ENCODE results near the gene COBLL1. TPM values are rescaled to one million over a fixed set of nuclear protein-coding genes. Genes with fewer than 3 reads are reported as not detected.
"Not testable (repeated sequence)": the region's sequence is repeated elsewhere in the genome, so short reads cannot be mapped to it uniquely, and the experiment has no call there.

The COBLL1 gene
- total RNA-seq, 1 donor from 2014 or later, result 110 TPM

- no peak for TF ChIP-seq CTCF (IDR thresholded peaks at IDR 0.05; ENCODE audit: unreplicated experiment)
- no peak for DNase-seq (ENCODE audit: low spot score in 2 of 2, unreplicated experiment in 2 of 2)
- H3K4me3 Mint-ChIP-seq, result no peak overlapping the region
- no peaks in the 10 kb centered on the region for H3K36me3 Mint-ChIP-seq
- peaks cover 4% of the 10 kb centered on the region for H3K9me3 Mint-ChIP-seq
- no peaks in the 10 kb centered on the region for H3K27me3 Mint-ChIP-seq (ENCODE audit: low read depth)
- no peak overlapping the region for H3K27ac Mint-ChIP-seq
- peaks cover 13% of the 10 kb centered on the region for H3K4me1 Mint-ChIP-seq
These were observed 26.3 kb upstream of the COBLL1 start for GRCh38 chr2:164867779-164868397.

- not testable (repeated sequence) for H3K27me3 Mint-ChIP-seq (ENCODE audit: low read depth)
These were observed 24.8 kb upstream of the COBLL1 start for GRCh38 chr2:164866381-164866780.

GRCh38 chr2:164860694-164861042, 19.0 kb upstream of the COBLL1 start:
- peaks cover 3% of the 10 kb centered on the region for H3K9me3 Mint-ChIP-seq
- H3K36me3 Mint-ChIP-seq, result no peaks in the 10 kb centered on the region
- H3K27me3 Mint-ChIP-seq (ENCODE audit: low read depth), result no peaks in the 10 kb centered on the region
- no peak overlapping the region for H3K4me3 Mint-ChIP-seq
- no peak for DNase-seq (ENCODE audit: low spot score in 2 of 2, unreplicated experiment in 2 of 2)
- TF ChIP-seq CTCF (IDR thresholded peaks at IDR 0.05; ENCODE audit: unreplicated experiment), result no peak
- no peak overlapping the region for H3K27ac Mint-ChIP-seq
- peaks cover 9% of the 10 kb centered on the region for H3K4me1 Mint-ChIP-seq

More at GRCh38 chr2:164866381-164866780, 24.8 kb upstream of the COBLL1 start:
- H3K4me3 Mint-ChIP-seq; DNase-seq (ENCODE audit: low spot score in 2 of 2, unreplicated experiment in 2 of 2); H3K27ac Mint-ChIP-seq; H3K9me3 Mint-ChIP-seq; H3K36me3 Mint-ChIP-seq: not testable (repeated sequence)
- peaks cover 13% of the 10 kb centered on the region for H3K4me1 Mint-ChIP-seq

- not testable (repeated sequence) for H3K4me3 Mint-ChIP-seq; H3K27ac Mint-ChIP-seq; H3K36me3 Mint-ChIP-seq; H3K27me3 Mint-ChIP-seq (ENCODE audit: low read depth); DNase-seq (ENCODE audit: low spot score in 2 of 2, unreplicated experiment in 2 of 2); H3K9me3 Mint-ChIP-seq
- H3K4me1 Mint-ChIP-seq, result peaks cover 13% of the 10 kb centered on the region
These were observed 18.5 kb upstream of the COBLL1 start for GRCh38 chr2:164859906-164860693.

- H3K4me3 Mint-ChIP-seq, result no peak overlapping the region
- no peak for TF ChIP-seq CTCF (IDR thresholded peaks at IDR 0.05; ENCODE audit: unreplicated experiment)
- H3K27me3 Mint-ChIP-seq (ENCODE audit: low read depth), result no peaks in the 10 kb centered on the region
- no peaks in the 10 kb centered on the region for H3K36me3 Mint-ChIP-seq
- peaks cover 16% of the 10 kb centered on the region for H3K4me1 Mint-ChIP-seq
- H3K27ac Mint-ChIP-seq, result no peak overlapping the region
- no peak for DNase-seq (ENCODE audit: low spot score in 2 of 2, unreplicated experiment in 2 of 2)
- peaks cover 3% of the 10 kb centered on the region for H3K9me3 Mint-ChIP-seq
These were observed 17.7 kb upstream of the COBLL1 start for GRCh38 chr2:164859251-164859818.

- peaks cover 3% of the 10 kb centered on the region for H3K9me3 Mint-ChIP-seq
- H3K4me3 Mint-ChIP-seq, result no peak overlapping the region
- H3K27ac Mint-ChIP-seq, result no peak overlapping the region
- no peak for DNase-seq (ENCODE audit: low spot score in 2 of 2, unreplicated experiment in 2 of 2)
- H3K27me3 Mint-ChIP-seq (ENCODE audit: low read depth), result no peaks in the 10 kb centered on the region
- peaks cover 48% of the 10 kb centered on the region for H3K4me1 Mint-ChIP-seq
- no peaks in the 10 kb centered on the region for H3K36me3 Mint-ChIP-seq
- TF ChIP-seq CTCF (IDR thresholded peaks at IDR 0.05; ENCODE audit: unreplicated experiment), result no peak
These were observed 10.5 kb upstream of the COBLL1 start for GRCh38 chr2:164852086-164852485.
